ENCODE results near the gene PKHD1.

DNA sequence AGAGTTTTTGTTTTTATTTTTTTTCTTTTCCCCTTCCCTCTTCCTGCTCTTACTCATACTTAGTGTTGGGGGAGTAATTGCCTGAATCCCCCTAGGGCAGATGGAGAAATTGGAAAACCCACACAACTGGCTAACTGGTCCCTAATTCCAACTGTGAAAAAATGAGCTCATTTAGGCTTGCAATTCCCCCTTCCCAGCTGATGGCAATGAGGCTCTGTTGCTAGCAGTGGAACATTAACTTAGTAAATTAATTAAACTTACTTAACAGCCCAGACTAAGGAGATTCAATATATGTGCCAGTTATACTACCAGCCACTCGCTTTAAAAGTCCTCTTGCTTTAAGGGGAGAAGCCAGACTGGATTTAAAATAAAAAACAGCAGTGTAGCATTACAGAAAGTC lies 76.6 kb downstream of the PKHD1 start:
- no peak for TF ChIP-seq BHLHE40 (IDR thresholded peaks at IDR 0.05; ENCODE audit: borderline replicate concordance)
- TF ChIP-seq SUZ12 (IDR thresholded peaks at IDR 0.05) = no peak
- TF ChIP-seq FOXK2 (IDR thresholded peaks at IDR 0.05) = no peak
